ENCODE data around the gene IQGAP3.

DNA sequence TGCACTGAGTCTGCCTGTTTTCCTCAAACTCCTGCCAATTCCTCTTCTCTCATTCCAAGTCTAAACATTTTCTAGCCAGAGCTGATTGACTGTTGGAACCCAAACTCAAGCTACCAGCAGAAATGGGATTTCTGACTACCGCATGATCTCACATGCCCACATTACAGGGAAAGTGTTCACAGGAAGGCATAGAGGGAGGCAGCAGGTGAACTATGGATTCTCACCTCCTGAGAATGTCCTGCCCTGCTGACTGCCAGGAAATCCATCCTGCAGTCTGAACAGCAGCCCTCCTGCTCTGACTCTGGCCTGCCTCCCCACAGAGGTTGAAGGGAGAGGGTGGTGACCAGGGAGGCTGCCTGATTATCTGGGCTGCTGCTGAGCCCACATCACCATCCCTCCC lies 22.5 kb downstream of the IQGAP3 start:
- TF ChIP-seq, protein P1, sequence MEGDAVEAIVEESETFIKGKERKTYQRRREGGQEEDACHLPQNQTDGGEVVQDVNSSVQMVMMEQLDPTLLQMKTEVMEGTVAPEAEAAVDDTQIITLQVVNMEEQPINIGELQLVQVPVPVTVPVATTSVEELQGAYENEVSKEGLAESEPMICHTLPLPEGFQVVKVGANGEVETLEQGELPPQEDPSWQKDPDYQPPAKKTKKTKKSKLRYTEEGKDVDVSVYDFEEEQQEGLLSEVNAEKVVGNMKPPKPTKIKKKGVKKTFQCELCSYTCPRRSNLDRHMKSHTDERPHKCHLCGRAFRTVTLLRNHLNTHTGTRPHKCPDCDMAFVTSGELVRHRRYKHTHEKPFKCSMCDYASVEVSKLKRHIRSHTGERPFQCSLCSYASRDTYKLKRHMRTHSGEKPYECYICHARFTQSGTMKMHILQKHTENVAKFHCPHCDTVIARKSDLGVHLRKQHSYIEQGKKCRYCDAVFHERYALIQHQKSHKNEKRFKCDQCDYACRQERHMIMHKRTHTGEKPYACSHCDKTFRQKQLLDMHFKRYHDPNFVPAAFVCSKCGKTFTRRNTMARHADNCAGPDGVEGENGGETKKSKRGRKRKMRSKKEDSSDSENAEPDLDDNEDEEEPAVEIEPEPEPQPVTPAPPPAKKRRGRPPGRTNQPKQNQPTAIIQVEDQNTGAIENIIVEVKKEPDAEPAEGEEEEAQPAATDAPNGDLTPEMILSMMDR (IDR thresholded peaks at IDR 0.05; ENCODE audit: low read depth, low read length) = no peak
- TF ChIP-seq EZH2phosphoT487 (IDR thresholded peaks at IDR 0.05; ENCODE audit: low read depth) = no peak
